ENCODE data around the gene CCDC172. TPM values are rescaled to one million over a fixed set of nuclear protein-coding genes. Genes with fewer than 3 reads are reported as not detected.

The CCDC172 gene
- total and polyA plus RNA-seq, 2 donors (not counting 1 experiment from before 2014, with no cell fraction given), result not detected

DNA sequence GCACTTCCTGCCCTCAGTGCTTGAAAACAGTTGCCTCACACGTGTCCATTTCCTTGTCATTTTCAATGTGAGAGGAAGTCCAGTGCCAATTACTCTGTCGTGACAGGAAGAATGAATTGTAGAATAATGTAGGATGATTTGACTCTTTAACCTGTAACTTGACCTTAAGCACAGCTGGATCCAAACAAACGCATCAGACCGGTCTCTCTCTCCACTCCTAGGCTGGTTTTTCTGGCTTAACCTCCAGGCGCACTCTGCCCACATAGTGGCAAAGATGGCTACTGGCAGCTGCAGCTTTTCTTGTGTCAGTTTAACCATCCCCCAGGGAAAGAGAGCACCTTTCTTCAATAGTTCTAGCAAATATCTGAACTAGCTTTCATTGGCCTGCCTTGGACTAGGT is 74.0 kb downstream of the CCDC172 start:
- Mint-ChIP-seq H3K27ac (no peak overlapping the region), H3K27me3 (peaks cover 3% of the 10 kb centered on the region), H3K4me1 (no peaks in the 10 kb centered on the region), H3K9me3 (ENCODE audit: insufficient read depth) (peaks cover 2% of the 10 kb centered on the region), H3K4me3 (no peak overlapping the region)
- no peaks in the 10 kb centered on the region for H4K20me1 ChIP-seq (ENCODE audit: control insufficient read depth, insufficient read depth, low read length, poor library complexity, severe bottlenecking)
- 100% methylated on average over 3 of the region's 5 CpGs for WGBS (ENCODE audit: insufficient coverage)
- intact Hi-C loops (cut with micrococcal nuclease), result no loop called here
- CTCF ChIA-PET, result no interaction called here
- no peaks in the 10 kb centered on the region for H3K4me1 ChIP-seq (ENCODE audit: control insufficient read depth in 2 of 2, insufficient read depth in 2 of 2, low read length in 2 of 2)
- TF ChIP-seq, protein P1, sequence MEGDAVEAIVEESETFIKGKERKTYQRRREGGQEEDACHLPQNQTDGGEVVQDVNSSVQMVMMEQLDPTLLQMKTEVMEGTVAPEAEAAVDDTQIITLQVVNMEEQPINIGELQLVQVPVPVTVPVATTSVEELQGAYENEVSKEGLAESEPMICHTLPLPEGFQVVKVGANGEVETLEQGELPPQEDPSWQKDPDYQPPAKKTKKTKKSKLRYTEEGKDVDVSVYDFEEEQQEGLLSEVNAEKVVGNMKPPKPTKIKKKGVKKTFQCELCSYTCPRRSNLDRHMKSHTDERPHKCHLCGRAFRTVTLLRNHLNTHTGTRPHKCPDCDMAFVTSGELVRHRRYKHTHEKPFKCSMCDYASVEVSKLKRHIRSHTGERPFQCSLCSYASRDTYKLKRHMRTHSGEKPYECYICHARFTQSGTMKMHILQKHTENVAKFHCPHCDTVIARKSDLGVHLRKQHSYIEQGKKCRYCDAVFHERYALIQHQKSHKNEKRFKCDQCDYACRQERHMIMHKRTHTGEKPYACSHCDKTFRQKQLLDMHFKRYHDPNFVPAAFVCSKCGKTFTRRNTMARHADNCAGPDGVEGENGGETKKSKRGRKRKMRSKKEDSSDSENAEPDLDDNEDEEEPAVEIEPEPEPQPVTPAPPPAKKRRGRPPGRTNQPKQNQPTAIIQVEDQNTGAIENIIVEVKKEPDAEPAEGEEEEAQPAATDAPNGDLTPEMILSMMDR (IDR thresholded peaks at IDR 0.05), result no peak
- TF ChIP-seq EZH2 (IDR thresholded peaks at IDR 0.05; ENCODE audit: borderline replicate concordance, insufficient read depth, low read depth, low read length, poor library complexity, severe bottlenecking), result no peak
- peaks cover 0 to 2% (median 0%) of the 10 kb centered on the region in 4 experiments for H3K27me3 ChIP-seq (replicated peaks in 1 of 4; ENCODE audit: control extremely low read depth in 1 of 4, control insufficient read depth in 3 of 4, insufficient read depth in 4 of 4, low read length in 3 of 4)
- H3K4me3 ChIP-seq (ENCODE audit: control extremely low read depth in 1 of 5, extremely low read depth in 1 of 5, insufficient read depth in 1 of 5, low read depth in 2 of 5, low read length in 4 of 5), result no peak overlapping the region
- H3K9me3 ChIP-seq (ENCODE audit: control extremely low read depth in 1 of 3, control insufficient read depth in 2 of 3, insufficient read depth in 1 of 3, low read length in 2 of 3), result peaks cover 0 to 5% (median 0%) of the 10 kb centered on the region in 3 donors
- no peak overlapping the region for H3K9ac ChIP-seq (ENCODE audit: low read length)
- no peak overlapping the region for H2AFZ ChIP-seq (ENCODE audit: insufficient read depth, low read depth, low read length, poor library complexity, severe bottlenecking)
- H3K27ac ChIP-seq (ENCODE audit: low read length in 2 of 2), result no peak overlapping the region
- H3K36me3 ChIP-seq (replicated peaks in 1 of 2; ENCODE audit: control extremely low read depth in 1 of 2, control insufficient read depth in 1 of 2, extremely low read depth in 1 of 2, insufficient read depth in 2 of 2, low read length in 1 of 2), result no peaks in the 10 kb centered on the region
- H3K79me2 ChIP-seq (ENCODE audit: control insufficient read depth, insufficient read depth, low read length), result no peaks in the 10 kb centered on the region
- H3K4me2 ChIP-seq (replicated peaks; ENCODE audit: low read depth, low read length, poor library complexity, severe bottlenecking), result no peak overlapping the region
- POLR2A ChIA-PET, result no interaction called here
- DNase-seq, result no peak
- ATAC-seq (ENCODE audit: low read depth), result no peak

DNA sequence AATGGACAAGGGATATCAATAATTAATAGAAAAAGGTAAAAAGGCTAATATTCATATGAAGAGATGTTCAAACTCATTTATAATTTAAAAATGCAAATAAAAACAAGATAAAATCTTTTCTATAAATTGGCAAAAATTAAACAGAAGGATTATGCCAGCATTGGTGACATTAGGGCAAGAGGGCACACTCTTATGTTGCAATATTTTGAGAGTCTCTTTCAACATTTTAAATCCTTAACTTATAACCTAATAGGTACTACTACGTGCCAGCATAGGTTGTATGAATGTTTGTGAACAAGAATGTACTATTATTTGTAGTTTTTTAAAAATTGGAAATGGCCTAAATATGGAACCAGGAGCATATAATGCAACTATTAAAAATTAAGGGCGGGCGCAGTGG is 78.6 kb downstream of the CCDC172 start:
- ATAC-seq (ENCODE audit: low read depth), result no peak
- no CpG with 5 or more reads among the region's 3 CpGs for WGBS (ENCODE audit: insufficient coverage)
- Histone ChIP-seq H3K36me3 (replicated peaks in 1 of 2; ENCODE audit: control extremely low read depth in 1 of 2, control insufficient read depth in 1 of 2, extremely low read depth in 1 of 2, insufficient read depth in 2 of 2, low read length in 1 of 2) (no peaks in the 10 kb centered on the region), H3K9me3 (ENCODE audit: control extremely low read depth in 1 of 3, control insufficient read depth in 2 of 3, insufficient read depth in 1 of 3, low read length in 2 of 3) (peaks cover 0 to 3% (median 0%) of the 10 kb centered on the region in 3 donors), H3K4me2 (replicated peaks; ENCODE audit: low read depth, low read length, poor library complexity, severe bottlenecking) (no peak overlapping the region), H3K79me2 (ENCODE audit: control insufficient read depth, insufficient read depth, low read length) (no peaks in the 10 kb centered on the region), H3K27me3 (replicated peaks in 1 of 4; ENCODE audit: control extremely low read depth in 1 of 4, control insufficient read depth in 3 of 4, insufficient read depth in 4 of 4, low read length in 3 of 4) (peaks cover 0 to 2% (median 0%) of the 10 kb centered on the region in 4 experiments), H3K9ac (ENCODE audit: low read length) (no peak overlapping the region), H3K4me3 (ENCODE audit: control extremely low read depth in 1 of 5, extremely low read depth in 1 of 5, insufficient read depth in 1 of 5, low read depth in 2 of 5, low read length in 4 of 5) (no peak overlapping the region), H4K20me1 (ENCODE audit: control insufficient read depth, insufficient read depth, low read length, poor library complexity, severe bottlenecking) (no peaks in the 10 kb centered on the region), H3K4me1 (ENCODE audit: control insufficient read depth in 2 of 2, insufficient read depth in 2 of 2, low read length in 2 of 2) (no peaks in the 10 kb centered on the region), H2AFZ (ENCODE audit: insufficient read depth, low read depth, low read length, poor library complexity, severe bottlenecking) (no peak overlapping the region), H3K27ac (ENCODE audit: low read length in 2 of 2) (no peak overlapping the region)
- Mint-ChIP-seq H3K4me3 (no peak overlapping the region), H3K27ac (no peak overlapping the region), H3K27me3 (peaks cover 3% of the 10 kb centered on the region), H3K4me1 (no peaks in the 10 kb centered on the region), H3K9me3 (ENCODE audit: insufficient read depth) (no peaks in the 10 kb centered on the region)
- POLR2A ChIA-PET, result no interaction called here
- CTCF ChIA-PET, result no interaction called here
- intact Hi-C loops (cut with micrococcal nuclease), result no loop called here
- no peak for TF ChIP-seq EZH2 (IDR thresholded peaks at IDR 0.05; ENCODE audit: borderline replicate concordance, insufficient read depth, low read depth, low read length, poor library complexity, severe bottlenecking)
- TF ChIP-seq, protein P1 (IDR thresholded peaks at IDR 0.05), result no peak
- no peak for DNase-seq
